Subcutaneous abdominal adipose tissue (tissue), 5 donors: ENCODE data around the gene AP4B1.
A peak's percentile ranks its signal among the peaks of the same experiment; 100 is the strongest.
"Not testable (repeated sequence)": the region's sequence is repeated elsewhere in the genome, so short reads cannot be mapped to it uniquely, and the experiment has no call there.

Source experiments
- H3K27ac ChIP-seq: one replicate; pipeline ENCODE4 v1.7.0; 2013; ENCODE audit warnings: low read depth, mild to moderate bottlenecking, inconsistent platforms, low read length, moderate library complexity
- H3K27me3 ChIP-seq, 5 donors: one replicate each; pipeline ENCODE4 v1.7.0; 2013; ENCODE audit warnings: low read length in 5 of 5, inconsistent platforms in 1 of 5; ENCODE audit not compliant: control insufficient read depth in 5 of 5, insufficient read depth in 4 of 5
- H3K36me3 ChIP-seq, 5 donors: one replicate each; pipeline ENCODE4 v1.7.0; 2013; ENCODE audit warnings: low read length in 5 of 5; ENCODE audit not compliant: control insufficient read depth in 5 of 5, insufficient read depth in 5 of 5
- H3K4me1 ChIP-seq, 5 donors: one replicate each; pipeline ENCODE4 v1.7.0; 2013; ENCODE audit warnings: low read length in 5 of 5, mild to moderate bottlenecking in 3 of 5, moderate library complexity in 1 of 5; ENCODE audit not compliant: control insufficient read depth in 5 of 5, insufficient read depth in 5 of 5
- H3K4me3 ChIP-seq, 5 donors: one replicate each; pipeline ENCODE4 v1.7.0; 2013; ENCODE audit warnings: low read length in 5 of 5, low read depth in 1 of 5
- H3K9ac ChIP-seq, 5 donors: one replicate each; pipeline ENCODE4 v1.7.0; 2013; ENCODE audit warnings: low read length in 5 of 5, mild to moderate bottlenecking in 4 of 5, moderate library complexity in 3 of 5
- H3K9me3 ChIP-seq, 5 donors: one replicate each; pipeline ENCODE4 v1.7.0; 2013; ENCODE audit warnings: low read length in 5 of 5; ENCODE audit not compliant: control insufficient read depth in 5 of 5
- donor health status: healthy.
- donor health status: healthy.
- donor health status: healthy.
- donor health status: healthy.
- donor health status: healthy.

The AP4B1 gene

GRCh38 chr1:113861641-113862040 is 43.0 kb downstream of the AP4B1 start:
- Histone ChIP-seq H3K27ac (no peak overlapping the region), H3K9me3 (no peaks in the 10 kb centered on the region), H3K36me3 (no peaks in the 10 kb centered on the region), H3K27me3 (no peaks in the 10 kb centered on the region), H3K4me1 (peaks cover 0 to 14% (median 7%) of the 10 kb centered on the region in 5 donors), H3K4me3 (no peak overlapping the region), H3K9ac (no peak overlapping the region)

- Histone ChIP-seq H3K27ac (no peak overlapping the region), H3K4me1 (peaks cover 0 to 21% (median 11%) of the 10 kb centered on the region in 5 donors), H3K9me3 (no peaks in the 10 kb centered on the region), H3K27me3 (no peaks in the 10 kb centered on the region), H3K36me3 (no peaks in the 10 kb centered on the region), H3K9ac (peak overlapping the region in 1 of 5 donors; percentile 4), H3K4me3 (no peak overlapping the region)
Observed at GRCh38 chr1:113860891-113861290, 43.7 kb downstream of the AP4B1 start.

DNA sequence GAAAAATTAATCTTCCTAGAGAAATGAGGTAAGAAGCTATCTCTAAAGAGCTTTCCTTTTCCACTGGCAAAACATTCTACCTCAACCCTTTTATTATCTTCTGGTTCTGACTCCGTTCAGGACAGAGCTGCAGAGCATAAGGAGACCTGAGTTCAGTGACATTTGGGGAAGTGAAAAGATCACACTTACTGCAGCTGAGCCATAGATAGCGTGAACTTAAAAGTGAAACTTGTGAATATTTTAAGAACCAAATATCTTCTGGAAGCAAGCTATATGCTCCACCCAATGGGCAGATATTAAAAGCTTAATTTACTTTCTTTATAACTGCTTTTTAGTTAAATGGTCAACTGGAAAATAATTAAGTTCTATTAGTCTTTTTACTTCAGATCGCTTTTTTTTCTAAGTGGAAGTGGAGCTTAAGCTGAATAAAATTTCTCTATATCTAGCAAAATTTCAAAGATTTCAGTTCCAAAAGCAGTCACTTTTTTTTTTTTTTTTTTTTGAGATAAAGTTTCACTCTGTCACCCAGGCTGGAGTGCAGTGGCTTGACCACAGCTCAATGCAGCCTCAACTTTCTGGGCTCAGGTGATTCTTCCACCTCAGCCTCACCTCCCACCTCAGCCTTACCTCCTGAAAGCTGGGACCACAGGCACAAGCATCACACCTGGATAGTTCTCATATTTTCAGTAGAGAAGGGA is 45.0 kb downstream of the AP4B1 start:
- no peaks in the 10 kb centered on the region for H3K36me3 ChIP-seq
- H3K27me3 ChIP-seq, result no peaks in the 10 kb centered on the region
- no peaks in the 10 kb centered on the region for H3K9me3 ChIP-seq
- no peak overlapping the region for H3K27ac ChIP-seq
- peaks cover 0 to 25% (median 11%) of the 10 kb centered on the region in 5 donors for H3K4me1 ChIP-seq
- H3K9ac ChIP-seq, result peak overlapping the region in 2 of 5 donors; percentile 32 to 36
- peak overlapping the region in 2 of 5 donors; percentile 13 to 36 for H3K4me3 ChIP-seq

GRCh38 chr1:113858982-113859381 is 45.6 kb downstream of the AP4B1 start:
- H3K27ac ChIP-seq, result no peak overlapping the region
- no peak overlapping the region for H3K9ac ChIP-seq
- H3K36me3 ChIP-seq, result no peaks in the 10 kb centered on the region
- H3K9me3 ChIP-seq, result no peaks in the 10 kb centered on the region
- H3K4me1 ChIP-seq, result peaks cover 0 to 25% (median 11%) of the 10 kb centered on the region in 5 donors
- no peak overlapping the region for H3K4me3 ChIP-seq
- no peaks in the 10 kb centered on the region for H3K27me3 ChIP-seq

DNA sequence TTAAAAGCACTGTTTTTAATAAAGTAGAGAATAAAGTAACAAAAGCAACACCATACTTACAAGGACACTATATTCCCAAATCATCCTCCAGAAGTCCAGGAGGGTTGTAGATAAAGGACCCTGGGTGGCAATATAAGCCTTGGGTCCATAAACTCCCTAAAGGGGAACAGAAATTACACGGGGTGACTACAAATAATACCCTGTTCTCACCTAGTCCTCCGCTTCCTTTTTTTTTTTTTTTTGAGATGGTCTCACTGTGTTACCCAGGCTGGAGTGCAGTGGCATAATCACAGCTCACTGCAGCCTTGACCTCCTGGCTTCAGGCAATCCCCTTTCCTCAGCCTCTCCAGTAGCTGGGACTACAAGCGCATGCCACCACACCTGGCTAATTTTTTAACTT is 46.2 kb downstream of the AP4B1 start:
- Histone ChIP-seq H3K27me3 (no peaks in the 10 kb centered on the region), H3K9ac (no peak overlapping the region), H3K36me3 (no peaks in the 10 kb centered on the region), H3K27ac (no peak overlapping the region), H3K4me3 (no peak overlapping the region), H3K9me3 (no peaks in the 10 kb centered on the region), H3K4me1 (peaks cover 0 to 25% (median 11%) of the 10 kb centered on the region in 5 donors)

DNA sequence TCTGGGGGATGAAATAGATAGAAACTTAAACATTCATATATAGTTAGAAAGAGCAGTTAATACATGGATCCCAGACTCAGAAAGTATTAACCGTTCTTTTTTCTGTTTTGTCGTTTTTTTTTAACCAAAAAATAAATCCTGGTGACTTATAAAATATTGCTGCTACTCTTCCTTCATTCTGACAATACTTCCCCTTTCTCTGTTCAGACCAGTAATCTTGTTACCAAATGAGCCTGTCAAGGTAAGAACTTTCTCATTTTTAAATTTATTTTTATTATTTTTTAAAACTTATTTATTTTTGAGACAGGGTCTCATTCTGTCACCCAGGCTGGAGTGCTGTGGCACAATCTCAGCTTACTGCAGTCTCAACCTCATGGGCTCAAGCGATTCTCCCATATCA is 46.8 kb downstream of the AP4B1 start:
- Histone ChIP-seq H3K36me3 (no peaks in the 10 kb centered on the region), H3K27ac (no peak overlapping the region), H3K4me1 (peaks cover 0 to 25% (median 11%) of the 10 kb centered on the region in 5 donors), H3K4me3 (no peak overlapping the region), H3K9ac (no peak overlapping the region), H3K27me3 (no peaks in the 10 kb centered on the region), H3K9me3 (no peaks in the 10 kb centered on the region)

GRCh38 chr1:113856401-113856790 is 48.2 kb downstream of the AP4B1 start:
- Histone ChIP-seq H3K27ac (peak overlapping the region; percentile 6), H3K9ac (peak overlapping the region in 1 of 5 donors; percentile 7)

DNA sequence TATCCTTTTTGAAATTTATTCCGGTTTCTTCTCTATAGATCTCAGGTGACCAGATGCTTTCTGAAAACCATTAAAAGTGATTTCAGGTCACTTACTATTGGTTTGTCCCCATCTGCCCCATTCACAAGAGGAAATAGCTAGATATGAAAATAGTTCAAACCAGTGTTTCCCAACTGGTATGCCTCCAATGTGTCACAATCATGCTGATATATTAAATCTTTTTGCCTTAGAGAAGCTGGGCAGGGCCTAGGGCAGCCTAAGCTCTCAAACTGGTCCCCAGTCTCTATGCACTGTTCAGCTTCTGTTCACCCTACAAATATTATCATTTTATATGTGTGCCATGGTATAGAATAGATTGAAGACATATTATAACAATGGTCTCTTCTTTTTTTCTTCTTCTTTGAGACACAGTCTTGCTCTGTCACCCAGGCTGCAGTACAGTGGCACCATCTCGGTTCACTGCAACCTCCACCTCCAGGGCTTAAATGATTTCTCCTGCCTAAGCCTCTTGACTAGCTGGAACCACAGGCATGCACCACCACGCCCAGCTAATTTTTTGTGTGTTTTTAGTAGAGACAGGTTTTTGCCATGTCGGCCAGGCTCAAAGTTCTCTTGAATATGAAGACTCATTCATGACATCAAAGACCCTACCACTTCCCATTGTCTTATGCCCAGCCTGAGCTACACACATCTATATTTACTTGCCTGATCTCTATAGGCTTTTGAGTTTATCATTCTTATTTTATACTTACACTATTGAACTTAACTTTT is 48.8 kb downstream of the AP4B1 start:
- H3K4me3 ChIP-seq, result no peak overlapping the region
- H3K4me1 ChIP-seq, result peaks cover 0 to 27% (median 11%) of the 10 kb centered on the region in 5 donors
- H3K9ac ChIP-seq, result no peak overlapping the region
- H3K27ac ChIP-seq, result no peak overlapping the region
- H3K9me3 ChIP-seq, result no peaks in the 10 kb centered on the region
- no peaks in the 10 kb centered on the region for H3K27me3 ChIP-seq
- no peaks in the 10 kb centered on the region for H3K36me3 ChIP-seq

More at GRCh38 chr1:113856401-113856790, 48.2 kb downstream of the AP4B1 start:
- Histone ChIP-seq H3K9me3 (no peaks in the 10 kb centered on the region), H3K4me3 (no peak overlapping the region), H3K36me3 (no peaks in the 10 kb centered on the region), H3K27me3 (no peaks in the 10 kb centered on the region), H3K4me1 (peaks cover 0 to 27% (median 11%) of the 10 kb centered on the region in 5 donors)

GRCh38 chr1:113854234-113854633 is 50.4 kb downstream of the AP4B1 start:
- no peak overlapping the region for H3K27ac ChIP-seq
- H3K27me3 ChIP-seq, result no peaks in the 10 kb centered on the region
- H3K9me3 ChIP-seq, result no peaks in the 10 kb centered on the region
- H3K4me1 ChIP-seq, result peaks cover 0 to 22% (median 6%) of the 10 kb centered on the region in 5 donors
- no peak overlapping the region for H3K9ac ChIP-seq
- H3K36me3 ChIP-seq, result no peaks in the 10 kb centered on the region
- no peak overlapping the region for H3K4me3 ChIP-seq

- H3K9me3 ChIP-seq, H3K27me3 ChIP-seq, H3K36me3 ChIP-seq, H3K27ac ChIP-seq, H3K4me3 ChIP-seq, H3K9ac ChIP-seq: not testable (repeated sequence)
- peaks cover 0 to 21% (median 5%) of the 10 kb centered on the region in 5 donors for H3K4me1 ChIP-seq
Observed at GRCh38 chr1:113852694-113853093, 51.9 kb downstream of the AP4B1 start.
